HUES64 (cell line): Measurements from ENCODE around the gene GALP.
"Not testable (repeated sequence)": the region's sequence is repeated elsewhere in the genome, so short reads cannot be mapped to it uniquely, and the experiment has no call there.

Experiments
- H3K27ac ChIP-seq: 2 replicates; pipeline ENCODE4 v1.7.0; 2013; ENCODE audit warnings: low read depth, low read length, inconsistent platforms
- H3K27me3 ChIP-seq: 2 replicates; pipeline ENCODE4 v1.6.1; 2013; ENCODE audit warnings: mild to moderate bottlenecking, low read length; ENCODE audit not compliant: insufficient read depth
- H3K36me3 ChIP-seq: 2 replicates; pipeline ENCODE4 v1.6.1; 2013; ENCODE audit warnings: mild to moderate bottlenecking, low read length; ENCODE audit not compliant: insufficient read depth
- H3K4me1 ChIP-seq: 2 replicates; pipeline ENCODE4 v1.6.1; 2013; ENCODE audit warnings: mild to moderate bottlenecking, low read length, moderate library complexity; ENCODE audit not compliant: insufficient read depth
- H3K4me3 ChIP-seq: 2 replicates; pipeline ENCODE4 v1.5.1; 2013; ENCODE audit warnings: mild to moderate bottlenecking, low read length, moderate library complexity
- H3K9ac ChIP-seq: 2 replicates; pipeline ENCODE4 v1.6.1; 2013; ENCODE audit warnings: mild to moderate bottlenecking, low read depth, low read length
- H3K9me3 ChIP-seq: 2 replicates; pipeline ENCODE4 v1.6.1; 2013; ENCODE audit warnings: low read depth, low read length; ENCODE audit not compliant: insufficient read depth
- WGBS: fragments of 150-250, 120-280 bp; methylation state at CpG from one replicate; pipeline ENCODE4 v1.1.7; 2013; ENCODE audit warnings: missing lambda C conversion rate; 5-methylcytosine and 5-hydroxymethylcytosine counted together

GALP gene

DNA sequence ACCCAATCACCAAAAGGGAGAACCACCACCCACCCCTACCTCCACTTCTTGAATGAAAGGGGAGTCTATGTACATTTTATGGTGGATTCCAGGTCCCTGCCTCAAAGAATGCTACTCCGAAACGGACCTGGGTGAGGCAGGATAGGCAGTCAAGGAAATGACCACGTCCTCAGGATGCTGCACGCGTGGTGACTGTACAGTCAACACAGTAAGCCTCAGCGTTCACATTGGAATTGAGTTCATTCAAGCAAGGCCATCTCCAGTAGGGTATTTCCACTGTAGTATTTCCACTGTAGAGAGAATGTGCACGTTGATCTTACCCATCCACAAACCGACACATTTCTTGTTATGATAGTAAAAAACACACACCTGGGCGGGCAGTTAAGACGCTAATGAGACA lies 43.2 kb downstream of the GALP start:
- no peaks in the 10 kb centered on the region for H3K27me3 ChIP-seq
- no peaks in the 10 kb centered on the region for H3K9me3 ChIP-seq
- H3K4me1 ChIP-seq, result no peaks in the 10 kb centered on the region; the same call in 1 of the 2 replicates
- no peak overlapping the region for H3K9ac ChIP-seq
- H3K36me3 ChIP-seq, result no peaks in the 10 kb centered on the region
- 89% methylated on average over 10 of the region's 10 CpGs for WGBS
- no peak overlapping the region for H3K27ac ChIP-seq
- H3K4me3 ChIP-seq, result no peak overlapping the region

DNA sequence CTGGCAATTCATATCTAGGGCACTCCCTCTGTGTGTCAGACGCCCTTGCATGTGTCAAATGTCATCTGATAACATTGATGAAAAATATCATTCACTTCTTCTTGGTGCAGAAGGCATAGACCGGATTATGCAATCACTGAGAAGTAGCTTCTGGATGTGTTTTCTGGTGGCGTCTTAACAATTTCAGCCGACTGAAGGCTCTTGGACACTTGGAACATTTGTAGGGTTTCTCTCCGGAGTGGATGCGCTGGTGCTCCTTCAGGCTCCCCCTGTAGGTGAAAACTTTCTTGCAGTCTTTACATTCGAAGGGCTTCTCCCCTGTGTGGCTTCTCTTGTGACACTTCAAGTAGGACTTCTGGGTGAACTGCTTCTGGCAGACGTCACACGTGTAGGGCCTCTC lies 45.6 kb downstream of the GALP start:
- H3K27ac ChIP-seq, H3K9me3 ChIP-seq, H3K9ac ChIP-seq, H3K36me3 ChIP-seq, H3K4me3 ChIP-seq, H3K27me3 ChIP-seq, H3K4me1 ChIP-seq: not testable (repeated sequence)
- 65% methylated on average over 9 of the region's 9 CpGs for WGBS

DNA sequence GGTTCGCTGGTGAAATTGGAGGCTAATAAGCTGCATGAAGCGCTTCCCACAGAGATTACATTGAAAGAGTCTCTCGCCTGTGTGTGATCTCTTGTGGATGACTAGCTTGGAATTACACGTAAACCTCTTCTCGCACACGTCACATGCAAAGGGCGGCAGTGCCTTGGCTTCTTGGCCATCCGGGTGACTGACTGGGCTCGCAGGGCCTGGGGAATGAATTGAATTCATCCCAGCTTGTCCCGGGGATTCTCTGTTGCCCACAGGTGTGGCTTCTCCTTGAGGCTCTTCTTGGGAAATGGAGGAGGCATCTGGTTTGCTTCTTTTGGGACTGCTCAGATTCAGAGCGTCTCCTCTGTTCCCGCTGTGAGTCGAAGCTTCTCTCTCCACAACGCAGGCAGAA lies 46.0 kb downstream of the GALP start:
- Histone ChIP-seq H3K27me3 (no peaks in the 10 kb centered on the region), H3K9me3 (no peaks in the 10 kb centered on the region), H3K27ac (no peak overlapping the region), H3K4me3 (no peak overlapping the region), H3K9ac (no peak overlapping the region), H3K4me1 (no peaks in the 10 kb centered on the region; the same call in 1 of the 2 replicates), H3K36me3 (no peaks in the 10 kb centered on the region)
- WGBS, result 94% methylated on average over 14 of the region's 14 CpGs

DNA sequence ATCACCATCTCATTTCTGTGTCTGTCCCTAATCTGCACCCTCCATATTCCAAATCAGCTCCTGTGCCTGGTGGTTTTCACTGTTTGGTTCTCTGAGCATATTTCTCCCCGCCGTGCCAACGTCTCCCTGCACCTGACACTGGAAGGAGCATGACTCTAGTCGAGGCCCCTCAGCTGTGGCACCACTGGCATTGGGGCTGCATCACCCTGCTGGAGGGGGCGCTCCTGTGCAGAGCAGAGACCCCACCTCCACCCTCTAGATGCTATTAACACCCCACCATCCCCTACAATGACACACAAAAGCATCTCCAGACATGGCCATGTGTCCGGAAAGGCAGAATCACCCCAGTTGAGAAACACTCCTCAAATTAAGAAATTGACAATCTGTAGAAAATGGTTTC lies 47.1 kb downstream of the GALP start:
- 80% methylated on average over 6 of the region's 6 CpGs for WGBS
- Histone ChIP-seq H3K9ac (no peak overlapping the region), H3K4me1 (no peaks in the 10 kb centered on the region), H3K4me3 (no peak overlapping the region), H3K27me3 (no peaks in the 10 kb centered on the region), H3K9me3 (no peaks in the 10 kb centered on the region), H3K27ac (no peak overlapping the region), H3K36me3 (no peaks in the 10 kb centered on the region)

DNA sequence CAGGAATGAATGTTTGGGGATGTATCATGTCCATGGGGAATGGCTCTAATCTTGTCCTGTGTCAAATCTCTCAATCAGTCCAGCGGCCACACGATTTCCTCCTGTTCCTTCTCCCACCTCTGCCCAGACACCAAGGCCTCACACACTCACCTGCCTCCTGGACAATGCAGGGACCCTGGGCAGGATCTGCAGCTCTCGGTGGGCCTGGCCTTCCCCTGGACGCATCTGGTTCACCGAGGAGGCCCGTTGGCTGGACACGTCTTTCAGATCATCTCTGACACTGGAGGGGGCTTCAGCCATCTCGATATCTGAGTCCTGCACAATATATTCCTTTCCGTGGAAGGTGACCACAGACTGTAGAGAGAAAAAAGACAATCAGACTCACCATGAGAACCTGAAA lies 47.7 kb downstream of the GALP start:
- Histone ChIP-seq H3K9ac (no peak overlapping the region), H3K9me3 (no peaks in the 10 kb centered on the region), H3K36me3 (no peaks in the 10 kb centered on the region), H3K4me1 (no peaks in the 10 kb centered on the region), H3K27me3 (no peaks in the 10 kb centered on the region), H3K4me3 (no peak overlapping the region), H3K27ac (no peak overlapping the region)
- WGBS, result 90% methylated on average over 9 of the region's 9 CpGs
